ENCODE results near the gene HACD1.

DNA sequence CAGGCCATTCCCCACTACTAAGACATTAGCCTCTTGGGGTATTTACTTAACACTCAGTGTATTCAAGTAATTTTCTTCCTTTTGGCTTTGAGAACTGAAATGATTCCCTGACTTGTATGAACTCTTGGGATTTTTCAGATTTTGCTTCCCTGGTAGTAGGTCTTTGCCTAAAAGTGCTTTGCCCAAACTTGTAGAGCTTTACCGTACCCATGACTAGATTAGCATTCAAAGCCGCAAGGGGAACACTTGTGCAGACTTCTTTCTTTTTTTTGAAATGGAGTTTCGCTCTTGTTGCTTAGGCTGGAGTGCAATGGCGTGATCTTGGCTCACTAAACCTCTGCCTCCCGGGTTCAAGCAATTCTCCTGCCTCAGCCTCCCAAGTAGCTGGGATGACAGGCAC, 20.7 kb upstream of the HACD1 start:
- TF ChIP-seq, protein P1, sequence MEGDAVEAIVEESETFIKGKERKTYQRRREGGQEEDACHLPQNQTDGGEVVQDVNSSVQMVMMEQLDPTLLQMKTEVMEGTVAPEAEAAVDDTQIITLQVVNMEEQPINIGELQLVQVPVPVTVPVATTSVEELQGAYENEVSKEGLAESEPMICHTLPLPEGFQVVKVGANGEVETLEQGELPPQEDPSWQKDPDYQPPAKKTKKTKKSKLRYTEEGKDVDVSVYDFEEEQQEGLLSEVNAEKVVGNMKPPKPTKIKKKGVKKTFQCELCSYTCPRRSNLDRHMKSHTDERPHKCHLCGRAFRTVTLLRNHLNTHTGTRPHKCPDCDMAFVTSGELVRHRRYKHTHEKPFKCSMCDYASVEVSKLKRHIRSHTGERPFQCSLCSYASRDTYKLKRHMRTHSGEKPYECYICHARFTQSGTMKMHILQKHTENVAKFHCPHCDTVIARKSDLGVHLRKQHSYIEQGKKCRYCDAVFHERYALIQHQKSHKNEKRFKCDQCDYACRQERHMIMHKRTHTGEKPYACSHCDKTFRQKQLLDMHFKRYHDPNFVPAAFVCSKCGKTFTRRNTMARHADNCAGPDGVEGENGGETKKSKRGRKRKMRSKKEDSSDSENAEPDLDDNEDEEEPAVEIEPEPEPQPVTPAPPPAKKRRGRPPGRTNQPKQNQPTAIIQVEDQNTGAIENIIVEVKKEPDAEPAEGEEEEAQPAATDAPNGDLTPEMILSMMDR (IDR thresholded peaks at IDR 0.05): no peak
- no peak for TF ChIP-seq POLR2A (IDR thresholded peaks at IDR 0.05)

All from uterus (tissue), 2 donors.